ENCODE measurements around the gene C1QTNF4.
A peak's percentile ranks its signal among the peaks of the same experiment; 100 is the strongest.

Gene C1QTNF4

DNA sequence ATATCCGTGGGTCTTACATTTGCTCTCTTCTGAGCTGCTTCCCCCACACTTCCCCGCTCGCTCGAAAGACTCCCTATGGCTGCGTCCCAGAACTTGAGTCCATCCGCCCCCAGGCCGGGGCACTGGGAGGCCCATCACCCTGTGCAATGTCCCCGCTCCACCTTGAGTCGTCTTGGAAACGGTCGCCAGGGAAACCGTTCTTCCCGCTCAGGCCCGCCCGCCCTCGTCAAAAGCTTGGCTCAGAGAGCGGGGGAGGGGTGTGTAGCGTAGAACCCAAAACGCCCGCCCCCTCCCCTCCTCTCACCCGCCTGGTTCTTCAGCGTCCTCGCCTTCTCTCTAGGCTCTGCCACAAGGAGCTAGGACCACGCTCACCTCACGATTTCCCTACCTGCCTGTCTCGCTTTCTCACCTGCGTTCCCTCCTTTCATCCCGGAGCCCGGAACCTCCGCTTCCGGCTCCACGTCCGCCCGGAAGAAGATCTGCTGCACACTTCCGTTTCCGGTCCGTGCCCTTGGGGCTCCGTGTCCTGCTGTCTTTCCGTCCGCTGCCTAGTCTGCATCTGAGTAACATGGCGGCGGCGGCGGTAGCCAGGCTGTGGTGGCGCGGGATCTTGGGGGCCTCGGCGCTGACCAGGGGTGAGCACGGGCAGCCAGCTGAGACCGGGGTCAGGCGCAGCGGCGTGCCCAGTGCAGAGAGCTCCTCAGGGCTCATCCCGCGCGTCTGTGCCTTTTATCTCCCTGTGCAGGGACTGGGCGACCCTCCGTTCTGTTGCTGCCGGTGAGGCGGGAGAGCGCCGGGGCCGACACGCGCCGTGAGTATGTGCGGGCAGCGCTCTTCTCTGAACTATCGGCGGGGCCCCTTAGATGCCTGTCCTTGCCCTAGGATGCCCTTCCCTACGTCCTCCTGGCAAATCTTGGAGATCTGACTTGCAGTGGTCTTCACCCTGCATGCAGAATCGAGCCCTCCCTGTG, 15.4 kb downstream of the C1QTNF4 start, which contains the start of the genes KBTBD4 and NDUFS3:
KBTBD4 (minus strand) TSS at position 447 of the 971 bp plus-strand sequence; CDS start at position 428, 19 bp downstream.
NDUFS3 (plus strand) TSS at position 551 of the 971 bp plus-strand sequence; CDS start at position 569, 18 bp downstream.
- TF ChIP-seq, protein P1, sequence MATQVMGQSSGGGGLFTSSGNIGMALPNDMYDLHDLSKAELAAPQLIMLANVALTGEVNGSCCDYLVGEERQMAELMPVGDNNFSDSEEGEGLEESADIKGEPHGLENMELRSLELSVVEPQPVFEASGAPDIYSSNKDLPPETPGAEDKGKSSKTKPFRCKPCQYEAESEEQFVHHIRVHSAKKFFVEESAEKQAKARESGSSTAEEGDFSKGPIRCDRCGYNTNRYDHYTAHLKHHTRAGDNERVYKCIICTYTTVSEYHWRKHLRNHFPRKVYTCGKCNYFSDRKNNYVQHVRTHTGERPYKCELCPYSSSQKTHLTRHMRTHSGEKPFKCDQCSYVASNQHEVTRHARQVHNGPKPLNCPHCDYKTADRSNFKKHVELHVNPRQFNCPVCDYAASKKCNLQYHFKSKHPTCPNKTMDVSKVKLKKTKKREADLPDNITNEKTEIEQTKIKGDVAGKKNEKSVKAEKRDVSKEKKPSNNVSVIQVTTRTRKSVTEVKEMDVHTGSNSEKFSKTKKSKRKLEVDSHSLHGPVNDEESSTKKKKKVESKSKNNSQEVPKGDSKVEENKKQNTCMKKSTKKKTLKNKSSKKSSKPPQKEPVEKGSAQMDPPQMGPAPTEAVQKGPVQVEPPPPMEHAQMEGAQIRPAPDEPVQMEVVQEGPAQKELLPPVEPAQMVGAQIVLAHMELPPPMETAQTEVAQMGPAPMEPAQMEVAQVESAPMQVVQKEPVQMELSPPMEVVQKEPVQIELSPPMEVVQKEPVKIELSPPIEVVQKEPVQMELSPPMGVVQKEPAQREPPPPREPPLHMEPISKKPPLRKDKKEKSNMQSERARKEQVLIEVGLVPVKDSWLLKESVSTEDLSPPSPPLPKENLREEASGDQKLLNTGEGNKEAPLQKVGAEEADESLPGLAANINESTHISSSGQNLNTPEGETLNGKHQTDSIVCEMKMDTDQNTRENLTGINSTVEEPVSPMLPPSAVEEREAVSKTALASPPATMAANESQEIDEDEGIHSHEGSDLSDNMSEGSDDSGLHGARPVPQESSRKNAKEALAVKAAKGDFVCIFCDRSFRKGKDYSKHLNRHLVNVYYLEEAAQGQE (IDR thresholded peaks at IDR 0.05; ENCODE audit: insufficient replicate concordance, low read depth), result peak; percentile 77
- TF ChIP-seq, protein P2, sequence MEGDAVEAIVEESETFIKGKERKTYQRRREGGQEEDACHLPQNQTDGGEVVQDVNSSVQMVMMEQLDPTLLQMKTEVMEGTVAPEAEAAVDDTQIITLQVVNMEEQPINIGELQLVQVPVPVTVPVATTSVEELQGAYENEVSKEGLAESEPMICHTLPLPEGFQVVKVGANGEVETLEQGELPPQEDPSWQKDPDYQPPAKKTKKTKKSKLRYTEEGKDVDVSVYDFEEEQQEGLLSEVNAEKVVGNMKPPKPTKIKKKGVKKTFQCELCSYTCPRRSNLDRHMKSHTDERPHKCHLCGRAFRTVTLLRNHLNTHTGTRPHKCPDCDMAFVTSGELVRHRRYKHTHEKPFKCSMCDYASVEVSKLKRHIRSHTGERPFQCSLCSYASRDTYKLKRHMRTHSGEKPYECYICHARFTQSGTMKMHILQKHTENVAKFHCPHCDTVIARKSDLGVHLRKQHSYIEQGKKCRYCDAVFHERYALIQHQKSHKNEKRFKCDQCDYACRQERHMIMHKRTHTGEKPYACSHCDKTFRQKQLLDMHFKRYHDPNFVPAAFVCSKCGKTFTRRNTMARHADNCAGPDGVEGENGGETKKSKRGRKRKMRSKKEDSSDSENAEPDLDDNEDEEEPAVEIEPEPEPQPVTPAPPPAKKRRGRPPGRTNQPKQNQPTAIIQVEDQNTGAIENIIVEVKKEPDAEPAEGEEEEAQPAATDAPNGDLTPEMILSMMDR (IDR thresholded peaks at IDR 0.05; ENCODE audit: insufficient read depth, low read length), result no peak
- TF ChIP-seq GABPA (IDR thresholded peaks at IDR 0.05; ENCODE audit: low read depth) (peak; percentile 100), SPI1 (IDR thresholded peaks at IDR 0.05; ENCODE audit: borderline replicate concordance, low read depth) (peak; percentile 44; the same call in 1 of the 2 replicates), POLR2AphosphoS5 (IDR thresholded peaks at IDR 0.05; ENCODE audit: low read depth) (peak; percentile 98)
- DNase-seq (ENCODE audit: low read depth in 1 of 2, low spot score in 1 of 2), result peak; percentile 85 to 89
- peak within 1 kb of the TSS; percentile 90 for H3K27ac ChIP-seq (replicated peaks)

DNA sequence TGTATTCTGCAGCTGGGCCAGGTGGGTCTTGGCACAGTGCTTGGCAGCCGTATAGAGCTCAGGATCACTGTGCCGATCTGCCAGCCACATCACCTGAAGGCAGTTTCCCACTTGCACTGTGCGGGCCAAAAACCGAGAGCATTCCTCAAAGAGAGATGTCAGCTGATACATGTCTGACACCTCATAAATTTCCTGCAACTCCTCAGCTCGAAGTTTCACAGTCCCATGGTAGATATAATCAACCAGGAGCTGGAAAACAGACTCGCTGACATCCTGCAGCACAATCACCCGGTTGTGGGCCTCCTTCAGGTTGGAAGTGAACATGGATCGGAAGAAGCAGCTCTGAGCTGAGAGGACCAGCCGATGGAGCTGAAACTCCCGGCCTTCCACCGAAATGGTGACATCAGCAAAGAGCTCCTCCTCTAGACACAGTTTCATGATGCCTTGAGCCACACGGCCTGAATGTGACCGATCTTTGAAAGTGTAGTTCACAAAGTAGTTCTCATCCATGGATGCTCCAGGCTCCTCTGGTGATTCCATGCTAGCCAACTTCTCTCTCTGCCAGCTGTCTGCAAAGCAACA, 16.7 kb downstream of the C1QTNF4 start:
- Histone ChIP-seq H3K27me3 (ENCODE audit: insufficient read depth, poor library complexity, severe bottlenecking) (no peaks in the 10 kb centered on the region), H3K27ac (replicated peaks) (no peak overlapping the region), H3K4me3 (replicated peaks; ENCODE audit: insufficient read depth, low read length) (no peak overlapping the region)
- TF ChIP-seq, protein P1 (IDR thresholded peaks at IDR 0.05; ENCODE audit: insufficient replicate concordance, low read depth), result no peak
- DNase-seq (ENCODE audit: low read depth in 1 of 2, low spot score in 1 of 2), result no peak

More for the DNA sequence above, 15.4 kb downstream of the C1QTNF4 start, which contains the start of the genes KBTBD4 and NDUFS3:
- peak within 1 kb of the TSS; percentile 85 for H3K4me3 ChIP-seq (replicated peaks; ENCODE audit: insufficient read depth, low read length)
- H3K27me3 ChIP-seq (ENCODE audit: insufficient read depth, poor library complexity, severe bottlenecking), result no peaks in the 10 kb centered on the region

DNA sequence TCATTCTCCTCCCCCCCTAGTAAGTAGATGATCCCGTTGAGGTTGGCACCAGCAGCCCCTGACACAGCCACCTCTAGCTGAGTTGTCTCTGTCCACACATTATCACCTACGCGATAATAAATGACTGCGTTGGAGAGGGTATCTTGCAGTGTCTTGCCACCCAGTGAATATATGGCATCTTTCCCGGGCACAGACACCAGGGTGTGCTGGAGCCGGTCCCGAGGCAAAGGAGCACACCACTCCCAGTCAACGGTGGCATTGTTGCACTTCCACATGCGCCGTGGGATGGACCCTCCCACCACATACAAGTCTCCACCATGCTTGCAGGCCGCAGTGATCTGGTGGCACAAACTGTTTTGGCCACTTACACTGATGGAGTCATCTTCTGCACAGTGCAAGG, 20.9 kb downstream of the C1QTNF4 start:
- Histone ChIP-seq H3K27me3 (ENCODE audit: insufficient read depth, poor library complexity, severe bottlenecking) (no peaks in the 10 kb centered on the region), H3K27ac (replicated peaks) (no peak overlapping the region), H3K4me3 (replicated peaks; ENCODE audit: insufficient read depth, low read length) (no peak overlapping the region)
- TF ChIP-seq, protein P1 (IDR thresholded peaks at IDR 0.05; ENCODE audit: insufficient replicate concordance, low read depth), result no peak
- TF ChIP-seq GABPA (IDR thresholded peaks at IDR 0.05; ENCODE audit: low read depth), result no peak
- TF ChIP-seq, protein P2 (IDR thresholded peaks at IDR 0.05; ENCODE audit: insufficient read depth, low read length), result no peak
- no peak for TF ChIP-seq POLR2AphosphoS5 (IDR thresholded peaks at IDR 0.05; ENCODE audit: low read depth)
- TF ChIP-seq SPI1 (IDR thresholded peaks at IDR 0.05; ENCODE audit: borderline replicate concordance, low read depth), result no peak
- DNase-seq (ENCODE audit: low read depth in 1 of 2, low spot score in 1 of 2), result no peak
